EL (cell line): ENCODE data around the gene MAFF.
"Not testable (repeated sequence)": the region's sequence is repeated elsewhere in the genome, so short reads cannot be mapped to it uniquely, and the experiment has no call there.

Experiments
- DNase-seq: peaks from one replicate; pipeline ENCODE4 v3.0.0-alpha.2; 2016

The MAFF gene

DNA sequence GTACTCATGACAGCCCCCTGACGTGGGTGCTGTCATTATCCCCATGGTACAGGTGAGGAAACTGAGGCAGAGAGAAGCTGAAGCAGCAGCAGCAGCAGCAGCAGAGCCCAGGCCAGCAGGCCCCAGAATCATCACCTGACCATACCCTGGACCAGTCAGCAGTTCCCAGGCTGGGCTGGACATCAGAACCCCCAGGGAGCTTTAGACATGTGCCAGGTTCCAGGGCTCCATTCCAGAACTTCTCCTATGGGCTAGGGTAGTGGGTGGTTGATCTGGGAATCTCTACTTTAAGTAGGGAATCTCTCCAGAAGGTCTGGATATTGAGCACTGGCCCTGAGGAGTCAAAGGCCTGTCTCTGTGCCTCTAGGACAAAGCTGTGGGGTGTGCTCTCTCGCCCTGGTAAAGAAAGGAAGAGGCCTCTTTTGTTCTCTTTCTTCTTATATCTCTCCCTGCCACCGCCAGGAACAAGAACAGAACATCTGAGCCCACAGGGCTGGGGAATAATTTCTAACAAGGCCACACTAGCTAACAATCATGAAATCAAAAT is 26.6 kb downstream of the MAFF start:
- DNase-seq: no peak

DNA sequence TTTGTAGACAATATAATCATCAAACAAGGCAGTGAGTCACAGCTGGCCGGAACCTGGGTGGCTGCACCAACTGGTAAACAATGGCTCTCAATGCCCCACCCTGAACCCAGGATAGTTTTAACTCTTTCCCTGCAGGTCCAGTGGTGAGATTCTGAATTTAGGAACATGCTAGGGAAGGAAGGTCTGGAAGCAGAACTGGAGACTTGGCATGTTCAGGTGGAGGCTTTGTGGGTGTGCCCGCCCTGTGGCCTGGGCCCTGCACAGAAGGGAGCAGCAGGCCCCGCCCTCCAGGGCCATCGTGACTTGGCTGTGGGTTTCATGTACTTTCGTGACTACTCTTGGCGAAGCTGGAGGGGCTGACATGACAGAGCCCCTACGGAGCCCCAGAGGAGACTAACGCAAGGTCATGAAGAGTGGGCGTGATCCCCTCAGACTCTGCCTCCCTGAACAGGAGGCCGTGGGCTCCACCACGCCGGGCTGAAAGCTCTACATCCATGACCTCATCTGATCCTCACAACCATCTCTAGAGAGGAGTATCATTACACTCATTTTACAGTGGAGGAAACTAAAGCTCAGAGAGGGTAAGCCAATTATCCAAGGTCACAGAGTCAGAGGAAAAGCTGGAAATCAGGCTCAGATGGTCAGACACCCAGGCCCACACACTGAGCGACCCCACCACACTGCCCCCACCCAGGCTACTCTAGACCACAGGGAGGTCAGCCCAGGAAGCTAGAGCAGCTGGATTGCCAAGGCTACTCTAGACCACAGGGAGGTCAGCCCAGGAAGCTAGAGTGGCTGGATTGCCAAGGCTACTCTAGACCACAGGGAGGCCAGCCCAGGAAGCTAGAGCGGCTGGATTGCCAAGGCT is 27.3 kb downstream of the MAFF start:
- peak; percentile 58 for DNase-seq

DNA sequence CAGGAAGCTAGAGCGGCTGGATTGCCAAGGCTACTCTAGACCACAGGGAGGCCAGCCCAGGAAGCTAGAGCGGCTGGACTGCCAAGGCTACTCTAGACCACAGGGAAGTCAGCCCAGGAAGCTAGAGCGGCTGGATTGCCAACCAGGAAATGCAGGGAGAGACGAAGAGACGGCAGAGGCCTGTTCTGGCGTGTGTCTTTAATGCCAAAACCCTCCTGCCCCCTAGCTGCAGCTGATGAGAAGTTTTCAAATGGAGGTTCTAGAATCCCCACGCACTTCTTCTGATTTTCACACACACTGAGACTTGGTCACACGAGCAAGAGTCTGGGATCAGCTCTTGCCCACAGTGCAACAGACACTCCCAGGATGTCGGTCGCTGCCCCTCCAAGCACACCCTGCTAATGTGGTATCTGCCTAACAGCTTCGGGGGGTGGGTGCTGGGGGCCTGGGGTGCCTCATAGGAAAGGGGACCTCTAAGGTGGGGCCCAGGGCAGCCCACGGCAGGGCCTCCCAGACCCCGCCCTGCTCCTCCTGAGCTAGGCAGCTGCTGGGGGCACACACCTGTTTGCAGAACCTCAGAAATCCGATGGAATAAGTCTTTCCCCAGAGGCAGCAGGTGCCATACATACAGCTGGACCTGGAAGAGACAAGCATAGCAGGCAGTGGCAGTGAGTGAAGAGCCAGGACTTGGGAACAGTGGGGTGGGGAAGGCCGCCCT is 28.5 kb downstream of the MAFF start:
- no peak for DNase-seq

DNA sequence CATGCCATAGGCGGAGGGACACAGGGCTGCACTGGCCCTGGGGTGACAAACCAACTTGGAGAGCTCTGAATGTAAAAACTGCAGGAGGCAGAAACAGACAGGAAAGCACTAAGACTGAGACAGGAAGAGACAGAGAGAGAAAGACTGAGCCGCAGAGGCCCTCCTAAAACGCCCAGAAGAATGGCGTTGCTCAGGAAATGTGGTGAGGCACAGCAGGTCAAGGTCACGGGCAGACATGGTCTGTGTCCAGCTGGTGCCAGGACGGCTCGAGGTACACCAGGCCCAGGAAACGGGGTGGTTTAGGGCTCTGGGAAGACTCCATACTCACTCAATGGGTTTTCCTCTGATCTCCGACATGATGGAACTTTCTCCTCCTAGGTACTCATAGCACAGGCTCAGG is 29.1 kb downstream of the MAFF start:
- DNase-seq: no peak

DNA sequence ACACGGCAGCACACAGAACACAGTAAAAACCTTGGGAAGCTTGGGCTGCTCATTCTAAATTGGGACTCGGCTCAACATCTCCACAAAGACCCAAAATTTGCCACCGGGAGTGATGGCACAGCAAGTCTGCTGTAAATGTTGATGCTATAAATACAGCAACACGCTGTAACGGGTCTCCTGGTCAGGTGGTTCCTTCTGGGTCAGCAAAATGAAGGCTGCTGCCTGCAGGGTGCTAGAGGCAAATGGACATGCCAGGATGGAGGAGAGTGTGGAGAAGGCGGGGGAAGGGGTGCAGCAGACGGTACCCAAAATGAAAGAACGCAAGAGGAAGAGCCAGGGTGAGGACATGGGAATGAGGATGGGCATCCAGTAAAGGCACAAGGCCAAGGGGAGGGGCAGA is 30.4 kb downstream of the MAFF start:
- DNase-seq: no peak

DNA sequence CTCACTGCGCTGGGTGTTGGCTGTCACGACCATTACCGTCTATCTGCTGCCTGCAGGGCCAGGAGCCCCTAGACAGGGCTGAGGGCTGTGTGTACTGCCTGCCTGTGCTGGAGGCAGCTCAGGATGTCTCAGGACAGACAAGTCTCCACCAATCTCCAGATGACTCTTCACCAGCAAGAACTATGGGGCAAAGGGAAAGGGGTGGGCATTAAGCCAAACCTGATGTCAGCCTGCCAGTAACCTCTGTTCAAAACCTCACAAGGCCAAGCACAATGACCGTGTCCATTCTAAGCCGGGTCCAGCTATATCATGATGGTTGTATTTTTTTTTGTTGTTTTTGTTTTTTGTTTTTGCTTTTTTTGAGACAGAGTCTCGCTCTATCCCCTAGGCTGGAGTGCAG is 31.6 kb downstream of the MAFF start:
- peak; percentile 47 for DNase-seq

DNA sequence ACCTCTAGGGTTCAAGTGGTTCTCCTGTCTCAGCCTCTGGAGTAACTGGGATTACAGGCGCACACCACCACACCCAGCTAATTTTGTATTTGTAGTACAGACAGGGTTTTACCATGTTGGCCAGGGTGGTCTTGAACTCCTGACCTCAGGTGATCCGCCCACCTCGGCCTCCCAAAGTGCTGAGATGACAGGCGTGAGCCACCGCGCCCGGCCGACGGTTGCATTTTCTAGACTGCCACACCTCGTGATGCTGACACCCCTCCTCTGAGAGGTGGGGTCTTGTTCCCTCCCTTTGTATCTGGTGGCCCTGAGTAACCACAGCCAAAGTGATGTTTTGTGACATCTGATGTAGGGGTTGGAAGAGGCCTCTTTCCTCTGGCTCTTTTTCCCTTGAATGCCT is 32.1 kb downstream of the MAFF start:
- DNase-seq: not testable (repeated sequence)

DNA sequence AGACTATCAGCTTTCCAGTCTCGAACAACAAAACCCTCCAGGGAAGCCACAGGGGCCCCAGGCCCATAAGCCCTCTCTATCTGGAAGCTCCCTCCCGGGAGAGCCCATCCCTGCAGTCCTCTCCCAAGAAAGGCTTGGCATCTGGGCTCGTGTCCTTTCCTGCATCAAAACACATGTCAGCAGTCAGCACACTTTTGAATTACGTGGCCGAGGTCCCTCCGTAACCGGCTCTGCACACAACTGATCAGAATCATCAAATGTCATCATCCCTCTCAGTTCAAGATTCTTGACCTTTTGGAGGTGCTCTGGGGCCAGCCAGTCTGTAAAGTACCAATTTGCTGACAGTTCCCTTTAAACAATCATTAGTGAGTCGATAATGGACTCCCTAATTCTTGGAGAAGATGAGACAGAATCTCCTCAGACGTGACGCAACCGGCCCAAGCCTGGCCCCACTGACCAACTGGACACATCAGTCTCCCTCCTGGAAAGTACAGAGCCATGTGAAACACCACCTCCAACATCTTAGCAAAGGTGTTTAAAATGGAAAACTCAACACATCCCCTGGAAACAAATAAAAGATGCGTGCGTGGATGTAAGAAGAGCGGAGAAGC is 33.6 kb downstream of the MAFF start:
- no peak for DNase-seq

DNA sequence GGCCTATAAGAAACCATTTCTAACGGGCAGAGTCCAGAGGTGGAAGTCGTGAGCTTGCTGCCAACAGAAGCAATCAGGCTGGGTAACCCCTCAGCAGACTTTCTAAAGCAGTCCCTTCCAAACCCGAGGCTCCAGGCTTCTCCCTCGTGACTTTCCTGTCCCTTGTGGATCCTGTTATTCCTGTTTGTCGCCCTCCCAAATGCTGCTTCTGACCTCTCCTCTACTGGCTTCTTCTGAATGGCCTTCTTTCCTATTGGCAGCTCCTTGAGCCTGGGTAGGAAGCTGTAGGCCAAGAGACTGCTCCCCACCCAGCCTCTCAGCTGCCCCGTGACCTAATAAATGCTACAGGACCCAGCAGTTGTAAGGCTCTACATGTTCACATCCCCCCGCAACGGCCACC is 35.0 kb downstream of the MAFF start:
- DNase-seq: no peak

DNA sequence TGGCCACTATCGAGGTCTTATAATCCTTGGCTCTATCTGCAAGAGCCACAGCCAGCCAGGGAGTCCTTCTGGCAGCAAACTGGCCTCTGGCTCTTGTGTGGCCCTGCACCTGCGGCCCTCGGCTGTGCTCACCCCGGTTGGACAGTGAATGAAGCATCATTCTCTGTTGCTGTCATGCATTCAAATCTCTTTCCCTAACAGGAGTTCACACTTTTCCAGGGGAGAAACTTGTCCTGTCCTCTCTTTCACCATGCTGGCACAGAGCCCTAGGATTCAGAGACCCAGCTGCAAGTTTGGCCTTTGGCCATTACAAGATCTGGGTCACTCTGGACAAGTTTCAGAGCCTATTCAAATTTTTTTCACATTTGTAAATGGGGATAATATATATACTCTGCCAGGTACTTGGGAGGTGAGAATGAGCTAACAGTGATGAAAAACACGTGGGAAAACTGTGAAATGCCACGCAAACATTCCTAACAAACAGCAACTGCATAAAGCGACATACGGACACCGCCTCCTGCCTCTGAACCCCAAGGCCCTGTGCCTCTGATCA is 36.8 kb downstream of the MAFF start:
- DNase-seq: no peak

DNA sequence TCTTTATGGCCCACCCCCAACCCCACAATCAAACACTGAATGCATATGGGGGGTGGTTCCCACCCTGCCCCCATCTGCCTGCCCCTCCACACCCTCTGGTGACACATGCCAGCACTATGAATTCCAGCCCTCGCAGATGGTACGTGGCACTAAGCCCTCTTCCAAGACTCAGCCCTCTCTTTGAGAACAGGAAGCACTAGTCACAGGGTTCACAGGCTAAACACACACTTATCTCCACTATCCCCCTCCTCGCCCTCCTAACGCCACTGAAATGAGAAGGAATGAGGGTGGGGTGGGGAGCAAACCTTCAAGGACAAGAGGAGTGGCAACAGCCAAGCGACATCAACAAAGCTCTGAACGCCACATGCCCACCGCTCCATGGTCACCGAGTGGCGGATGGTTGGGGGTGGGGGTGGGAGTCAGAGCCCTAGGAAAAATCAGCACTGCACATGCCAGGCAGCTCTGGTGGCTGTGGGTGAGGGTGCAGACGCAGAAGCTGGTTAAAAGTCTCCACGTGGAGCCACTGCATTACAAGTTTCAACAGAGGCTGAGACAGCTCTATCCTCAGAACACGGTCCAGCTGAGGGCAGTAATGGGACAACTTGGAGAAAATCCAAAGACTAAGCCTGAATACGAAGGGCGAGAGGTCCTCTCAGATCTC is 37.4 kb downstream of the MAFF start:
- DNase-seq: peak; percentile 98

DNA sequence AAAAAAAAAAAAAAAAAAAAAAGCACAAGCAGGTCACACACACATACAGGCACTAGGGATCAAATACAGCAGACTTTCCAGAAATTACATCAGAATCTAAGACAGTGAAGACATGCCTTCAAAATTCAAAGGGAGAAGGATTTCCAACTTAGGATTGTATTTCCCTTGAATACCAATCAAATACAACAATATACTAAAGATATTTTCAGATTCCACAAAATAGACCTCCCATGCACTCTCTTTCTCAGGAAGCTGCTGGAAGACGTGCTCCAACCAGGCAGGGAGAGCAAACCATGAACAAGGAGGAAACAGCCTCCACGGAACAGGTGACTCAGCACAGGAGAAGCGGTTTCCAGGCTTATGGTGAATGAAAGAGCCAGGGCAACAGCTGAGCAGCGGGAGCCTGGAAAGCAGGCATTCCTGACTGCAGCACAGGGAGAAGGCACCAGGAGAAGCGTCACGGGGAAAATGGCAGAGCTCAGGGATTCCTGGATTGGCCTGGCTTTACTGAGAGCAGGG is 39.0 kb downstream of the MAFF start:
- peak; percentile 91 for DNase-seq

DNA sequence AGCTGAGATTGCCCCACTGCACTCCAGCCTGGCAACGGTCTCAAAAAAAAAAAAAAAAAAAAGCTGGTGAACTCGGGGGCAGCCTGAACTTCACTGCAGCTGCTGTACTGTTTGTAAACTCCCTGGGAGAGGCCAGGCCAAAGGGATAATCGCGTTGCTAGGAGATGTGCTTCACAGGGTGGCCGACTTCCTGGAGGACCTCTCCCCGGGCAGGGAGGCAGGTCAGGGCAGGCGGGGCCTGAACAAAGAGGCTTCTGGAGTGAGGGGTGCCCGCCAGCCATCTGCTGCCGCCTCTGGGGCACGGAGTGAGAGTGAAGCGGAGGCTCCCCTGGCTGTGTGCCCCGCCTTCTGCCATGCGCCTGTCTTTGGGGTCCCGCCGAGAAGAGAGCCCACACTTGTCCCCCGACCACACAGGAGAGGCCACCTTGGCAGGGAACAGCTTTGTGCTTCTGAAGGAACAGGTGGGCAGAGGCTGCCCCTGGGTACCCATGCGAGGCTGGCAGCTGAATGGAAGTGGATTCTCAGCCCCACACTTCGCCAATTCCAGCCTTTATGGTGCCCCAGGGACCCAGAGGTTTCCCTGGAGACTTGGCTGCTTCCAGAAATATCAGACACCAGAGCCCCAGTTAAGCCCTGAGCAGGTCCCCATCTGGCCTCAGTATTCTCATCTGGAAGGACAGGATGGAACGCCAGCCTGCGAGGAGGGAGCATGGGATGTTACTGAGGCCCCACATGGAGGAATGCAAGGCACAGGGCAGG is 41.4 kb downstream of the MAFF start:
- no peak for DNase-seq

DNA sequence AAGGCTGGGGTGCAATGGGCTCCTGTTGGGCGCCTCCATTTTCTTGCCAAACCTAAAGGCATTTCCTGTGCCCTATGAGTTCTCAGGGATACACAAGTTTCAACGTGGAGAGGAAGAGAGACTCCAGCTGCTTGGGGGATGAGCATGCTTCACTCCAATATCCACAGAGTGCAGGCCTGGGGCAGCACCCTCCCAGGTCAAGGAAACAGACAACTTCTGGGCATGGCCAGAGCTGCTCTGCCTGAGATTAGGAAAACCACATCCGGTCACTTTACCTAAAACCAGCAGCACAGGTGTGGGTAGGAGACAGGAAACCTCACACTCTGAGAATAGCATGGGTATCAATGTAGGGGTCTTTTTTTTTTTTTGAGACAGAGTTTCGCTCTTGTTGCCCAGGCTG is 42.3 kb downstream of the MAFF start:
- no peak for DNase-seq

DNA sequence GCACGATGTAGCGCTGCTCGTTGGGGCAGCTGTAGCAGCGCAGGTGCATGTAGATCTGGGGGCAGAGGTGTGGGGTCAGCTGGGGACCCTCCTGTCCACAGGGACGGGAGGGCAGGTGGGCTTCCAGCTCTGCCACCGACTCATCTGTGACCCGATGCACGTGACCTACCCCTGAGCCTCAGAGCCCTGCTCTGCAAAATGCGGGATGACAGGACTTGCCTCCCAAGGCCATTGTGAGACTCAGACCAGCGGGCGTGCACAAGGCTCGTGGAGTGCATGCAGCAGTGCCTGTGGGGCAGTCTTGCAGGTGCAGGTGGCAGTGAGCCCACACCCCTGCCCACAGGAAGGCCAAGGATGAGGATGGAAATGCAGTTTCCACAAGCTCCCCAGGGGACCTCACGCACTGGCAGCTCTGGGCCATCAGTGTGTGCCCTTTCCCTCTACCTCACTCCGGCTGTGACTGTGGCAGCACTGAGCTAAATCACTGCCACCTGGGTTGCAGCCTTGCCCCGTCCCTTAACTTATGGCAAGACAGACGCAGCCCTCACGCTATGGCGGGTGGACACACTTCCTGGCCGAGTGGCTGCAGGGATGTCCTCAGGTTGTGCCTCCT is 44.4 kb downstream of the MAFF start:
- DNase-seq: no peak

DNA sequence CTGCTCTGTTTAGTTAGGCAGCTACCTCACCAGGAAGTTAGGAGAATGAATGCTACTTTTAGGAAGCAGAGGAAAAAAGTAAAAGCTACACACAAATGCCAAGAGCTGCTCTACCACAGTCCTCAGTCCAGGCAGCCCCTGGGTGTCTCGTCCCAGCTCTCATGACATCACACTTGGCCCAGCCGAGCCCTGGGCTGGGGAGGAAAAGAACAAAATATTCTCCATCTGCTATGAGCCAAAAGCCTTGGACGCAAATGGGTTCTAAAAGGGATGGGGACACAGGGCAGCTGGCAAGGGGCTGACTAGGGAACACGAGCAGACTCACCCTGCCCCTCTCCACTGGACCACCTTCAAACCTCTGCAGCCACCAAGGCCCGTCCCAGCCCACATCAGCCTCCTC is 44.9 kb downstream of the MAFF start:
- DNase-seq: no peak

DNA sequence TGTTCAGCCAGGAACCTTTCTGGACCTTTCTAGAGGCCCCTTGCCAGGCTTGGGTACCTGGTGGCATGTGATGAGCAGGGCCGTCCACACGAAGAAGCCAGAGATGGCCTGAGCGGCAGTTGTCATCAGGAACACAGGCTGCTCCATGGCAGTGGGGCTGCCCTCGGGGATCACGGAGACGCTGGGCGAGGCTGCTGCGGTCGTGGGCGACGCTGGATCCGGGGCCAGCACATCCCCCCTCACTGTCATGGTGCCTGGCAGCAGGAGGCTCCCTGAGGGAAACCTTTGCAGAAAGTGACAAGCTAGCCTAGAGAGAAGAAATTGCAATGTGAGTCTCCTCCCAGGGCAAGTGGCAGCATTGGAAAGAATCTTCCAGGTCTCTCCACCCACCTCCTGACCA is 45.9 kb downstream of the MAFF start:
- DNase-seq: no peak

DNA sequence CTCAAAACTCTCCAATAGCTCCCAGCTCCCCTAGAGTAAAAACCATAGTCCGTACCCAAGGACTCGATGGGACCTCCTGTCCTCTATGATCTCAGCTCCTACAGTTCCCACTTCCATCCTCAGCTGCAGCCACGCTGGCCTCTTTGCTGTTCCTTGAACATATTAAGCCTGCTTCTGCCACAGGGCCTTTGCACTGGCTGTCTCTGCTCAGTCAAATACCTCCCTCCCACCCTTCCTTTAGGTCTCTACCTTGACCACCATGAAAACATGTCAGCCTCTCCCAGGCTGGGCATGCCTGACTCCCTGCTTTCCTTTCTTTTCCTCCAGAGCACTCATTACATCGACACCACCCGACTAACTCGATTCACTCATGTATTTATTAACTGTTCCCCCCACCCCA is 46.5 kb downstream of the MAFF start:
- no peak for DNase-seq

DNA sequence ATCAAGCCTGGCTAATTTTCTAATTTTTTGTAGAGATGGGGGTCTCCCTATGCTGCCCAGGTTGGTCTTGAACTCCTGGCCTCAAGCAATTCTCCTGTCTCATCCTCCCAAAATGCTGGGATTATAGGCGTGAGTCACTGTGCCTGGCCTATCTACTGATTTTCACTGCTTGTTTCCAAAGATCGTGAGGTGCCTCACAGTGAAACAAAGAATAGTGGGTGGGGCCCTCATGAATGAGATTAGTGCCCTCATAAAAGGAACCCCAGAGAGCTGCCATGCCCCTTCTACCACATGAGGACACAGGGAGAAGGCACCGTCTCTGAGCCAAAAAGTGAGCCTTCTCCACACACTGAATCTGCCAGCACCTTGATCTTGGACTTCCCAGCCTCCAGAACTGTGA is 47.5 kb downstream of the MAFF start:
- no peak for DNase-seq

DNA sequence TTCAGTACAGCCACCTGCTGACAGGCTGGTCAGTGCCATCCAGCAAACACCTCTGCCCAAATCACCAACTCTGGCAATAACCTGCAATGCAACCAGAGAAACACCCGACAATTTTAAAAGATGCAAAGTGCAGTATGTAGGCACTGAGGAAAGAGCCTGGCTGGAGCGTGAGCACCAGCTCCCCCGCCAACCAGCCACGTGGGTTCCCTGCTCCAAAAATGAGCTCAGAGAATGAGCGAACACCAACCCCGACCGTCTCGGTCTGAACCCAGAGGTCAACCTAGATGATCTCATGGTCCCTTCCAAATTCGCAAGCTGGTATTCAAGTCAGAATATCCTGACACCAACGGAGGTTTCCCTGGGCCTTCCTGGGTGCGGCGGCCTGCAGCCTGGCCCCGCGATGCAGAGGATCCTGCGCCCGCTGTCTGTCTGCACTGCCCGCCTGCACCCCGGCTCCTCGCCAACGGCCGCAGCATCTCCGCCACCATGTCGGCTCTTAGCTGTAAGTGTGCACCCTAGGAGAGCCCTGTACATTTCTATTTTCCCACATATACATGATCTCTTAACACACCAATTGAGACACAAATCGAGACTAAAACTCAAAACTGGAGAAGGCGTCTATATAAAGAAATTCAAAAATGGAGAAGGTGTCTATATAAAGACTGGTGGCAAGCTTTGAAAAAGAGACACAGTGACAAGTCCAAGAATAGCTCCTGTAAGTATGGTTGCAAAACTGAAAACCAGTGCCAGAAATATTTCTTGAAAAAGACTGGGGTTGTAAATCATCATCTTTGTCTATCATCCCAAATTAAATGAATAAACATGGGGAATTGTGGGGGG is 48.2 kb downstream of the MAFF start:
- no peak for DNase-seq
